HCT116 (cell line): ENCODE results near the gene KLHL11.

Source experiments
- EZH2phosphoT487 ChIP-seq: fragments of 200-600 bp; IDR thresholded peaks from 2 replicates; pipeline ENCODE4 v1.6.1; 2018; ENCODE audit warnings: antibody characterized with exemption, borderline replicate concordance
- POLR2A ChIP-seq: IDR thresholded peaks from 2 replicates; pipeline ENCODE4 v1.7.0; 2011; ENCODE audit warnings: borderline replicate concordance; ENCODE audit not compliant: insufficient read depth, insufficient read length; ENCODE audit errors: extremely low read depth
- POLR2AphosphoS5 ChIP-seq: IDR thresholded peaks from 2 replicates; pipeline ENCODE4 v1.6.1; 2011; ENCODE audit warnings: mild to moderate bottlenecking, low read depth, low read length, moderate library complexity
- TF ChIP-seq, protein P1 (sequence below), 3 experiments: fragments of 200-600 bp in 1 of 3; sonication (generic) in 1 of 3; IDR thresholded peaks in 2 of 3; conservative IDR thresholded peaks in 1 of 3; 2 replicates each; pipeline ENCODE4 v1.5.1; 2012 to 2017; ENCODE audit warnings: low read depth in 2 of 3, low read length in 2 of 3, antibody characterized with exemption in 1 of 3, borderline replicate concordance in 1 of 3, control low read depth in 1 of 3, mild to moderate bottlenecking in 1 of 3, mixed read lengths in 1 of 3, mixed run types in 1 of 3, moderate library complexity in 1 of 3; ENCODE audit not compliant: insufficient read depth in 1 of 3

- no peak for TF ChIP-seq POLR2AphosphoS5
- TF ChIP-seq, protein P1, sequence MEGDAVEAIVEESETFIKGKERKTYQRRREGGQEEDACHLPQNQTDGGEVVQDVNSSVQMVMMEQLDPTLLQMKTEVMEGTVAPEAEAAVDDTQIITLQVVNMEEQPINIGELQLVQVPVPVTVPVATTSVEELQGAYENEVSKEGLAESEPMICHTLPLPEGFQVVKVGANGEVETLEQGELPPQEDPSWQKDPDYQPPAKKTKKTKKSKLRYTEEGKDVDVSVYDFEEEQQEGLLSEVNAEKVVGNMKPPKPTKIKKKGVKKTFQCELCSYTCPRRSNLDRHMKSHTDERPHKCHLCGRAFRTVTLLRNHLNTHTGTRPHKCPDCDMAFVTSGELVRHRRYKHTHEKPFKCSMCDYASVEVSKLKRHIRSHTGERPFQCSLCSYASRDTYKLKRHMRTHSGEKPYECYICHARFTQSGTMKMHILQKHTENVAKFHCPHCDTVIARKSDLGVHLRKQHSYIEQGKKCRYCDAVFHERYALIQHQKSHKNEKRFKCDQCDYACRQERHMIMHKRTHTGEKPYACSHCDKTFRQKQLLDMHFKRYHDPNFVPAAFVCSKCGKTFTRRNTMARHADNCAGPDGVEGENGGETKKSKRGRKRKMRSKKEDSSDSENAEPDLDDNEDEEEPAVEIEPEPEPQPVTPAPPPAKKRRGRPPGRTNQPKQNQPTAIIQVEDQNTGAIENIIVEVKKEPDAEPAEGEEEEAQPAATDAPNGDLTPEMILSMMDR (IDR thresholded peaks at IDR 0.05 in 2 of 3, conservative IDR thresholded peaks at IDR 0.05 in 1 of 3; ENCODE audit: borderline replicate concordance in 1 of 3, insufficient read depth in 1 of 3, low read depth in 2 of 3, low read length in 2 of 3), result no peak
- TF ChIP-seq POLR2A, result no peak
- no peak for TF ChIP-seq EZH2phosphoT487
These were observed 4.9 kb upstream of the KLHL11 start for GRCh38 chr17:41870097-41870496.
